ENCODE data around the gene NKX6-2.

DNA sequence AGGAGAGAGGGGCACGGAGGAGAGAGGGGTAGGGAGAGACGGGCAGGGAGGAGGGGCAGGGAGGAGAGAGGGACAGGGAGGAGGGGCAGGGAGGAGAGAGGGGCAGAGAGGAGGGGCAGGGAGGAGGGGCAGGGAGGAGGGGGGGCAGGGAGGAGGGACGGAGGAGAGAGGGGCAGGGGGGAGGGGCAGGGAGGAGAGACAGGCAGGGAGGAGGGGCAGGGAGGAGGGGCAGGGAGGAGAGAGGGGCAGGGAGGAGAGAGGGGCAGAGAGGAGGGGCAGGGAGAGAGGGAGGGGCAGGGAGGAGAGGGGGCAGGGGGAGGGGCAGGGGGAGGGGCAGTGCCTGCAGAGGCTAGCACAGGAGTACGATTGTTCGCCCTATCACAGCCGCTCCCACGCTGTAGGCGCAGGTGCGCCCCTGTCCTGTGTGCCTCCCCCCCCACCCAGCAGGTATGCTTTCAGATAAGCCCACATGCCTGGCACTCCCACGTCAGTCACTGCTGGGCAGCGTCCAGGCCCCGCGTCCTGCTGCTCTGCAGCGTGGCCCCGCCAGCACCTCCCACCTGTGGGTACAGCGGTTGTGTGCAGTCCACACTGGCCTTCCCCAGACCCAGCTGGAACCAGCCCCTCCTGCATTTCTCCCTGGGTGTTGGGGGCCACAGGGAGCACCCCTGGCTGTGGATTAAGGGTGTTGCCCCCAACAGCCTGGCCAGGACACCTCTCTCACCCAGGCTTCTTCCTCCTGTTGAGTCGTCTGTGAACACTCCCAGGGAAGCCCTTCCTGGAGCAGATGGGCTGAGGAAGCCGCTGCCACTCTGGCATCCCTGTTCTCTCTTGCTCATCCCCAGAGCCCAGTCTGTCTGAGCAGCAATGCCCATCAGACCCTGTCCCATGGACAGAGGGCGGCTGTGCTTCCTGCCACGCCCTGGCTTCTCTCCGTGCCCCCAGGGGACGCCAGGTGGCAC lies 10.8 kb downstream of the NKX6-2 start:
- TF ChIP-seq CTCF (conservative IDR thresholded peaks at IDR 0.05) (no peak), ZFX (IDR thresholded peaks at IDR 0.05) (no peak)

All from C4-2B (cell line).